Measurements from ENCODE around the gene ULK1. TPM values are rescaled to one million over a fixed set of nuclear protein-coding genes. Genes with fewer than 3 reads are reported as not detected.
A peak's percentile ranks its signal among the peaks of the same experiment; 100 is the strongest.
"Not testable (repeated sequence)": the region's sequence is repeated elsewhere in the genome, so short reads cannot be mapped to it uniquely, and the experiment has no call there.

ULK1 gene
- total RNA-seq, 1 donor from 2014 or later = 4.9 TPM

DNA sequence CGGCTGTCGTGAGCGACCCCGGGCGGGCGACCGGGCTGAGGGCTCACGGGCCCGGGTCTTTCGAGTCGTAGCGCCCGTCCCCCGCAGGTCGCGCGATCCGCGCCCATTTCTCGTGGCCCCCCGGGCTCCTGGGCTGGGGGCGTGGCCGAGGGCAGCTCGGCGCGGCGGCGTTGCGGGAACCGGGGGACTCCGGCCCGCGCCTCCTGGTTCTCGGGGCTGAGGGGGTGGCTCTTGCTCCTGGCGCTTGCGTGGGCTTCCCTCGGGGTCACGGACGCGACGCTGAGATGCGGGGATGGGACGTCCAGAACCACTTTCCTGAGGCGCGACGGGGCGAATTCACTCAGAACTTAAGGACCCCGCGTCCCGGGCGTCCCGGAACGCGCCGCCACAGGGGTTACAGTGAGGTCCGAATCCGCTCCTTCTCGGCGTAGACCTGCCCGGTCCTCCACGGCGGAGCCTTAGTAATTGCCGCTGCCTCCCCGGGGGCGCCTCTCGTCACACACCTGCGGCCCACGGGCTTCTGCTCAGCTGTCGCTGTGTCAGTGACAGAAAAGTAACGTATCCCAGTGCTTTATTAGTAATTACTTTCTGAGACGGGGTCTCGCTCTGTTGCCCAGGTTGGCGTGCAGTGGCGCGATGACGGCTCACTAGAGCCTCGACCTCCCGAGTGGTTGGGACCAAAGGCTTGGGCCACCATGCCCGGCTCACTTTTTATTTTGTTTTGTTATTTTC is 55.9 kb downstream of the ULK1 start:
- H3F3A ChIP-seq (ENCODE audit: low read depth) = peaks cover 23% of the 10 kb centered on the region
- H3K4me3 ChIP-seq = peak overlapping the region; percentile 92
- no peaks in the 10 kb centered on the region for H3K4me1 ChIP-seq
- H3K9me3 ChIP-seq (ENCODE audit: low read depth) = no peaks in the 10 kb centered on the region
- peak overlapping the region; percentile 83 for H3K9ac ChIP-seq
- Mint-ChIP-seq H3K9me3 (no peaks in the 10 kb centered on the region), H3K27me3 (ENCODE audit: insufficient read depth, low read depth) (peaks cover 7% of the 10 kb centered on the region), H3K4me1 (peaks cover 13% of the 10 kb centered on the region), H3K4me3 (peak overlapping the region; percentile 93), H3K36me3 (peaks cover 2% of the 10 kb centered on the region), H3K27ac (no peak overlapping the region)
- peaks cover 27% of the 10 kb centered on the region for H4K20me1 ChIP-seq (ENCODE audit: low read depth)
- no peaks in the 10 kb centered on the region for H3K27me3 ChIP-seq
- H3K4me2 ChIP-seq = peak overlapping the region; percentile 99
- H3K27ac ChIP-seq = no peak overlapping the region
- TF ChIP-seq, protein P1, sequence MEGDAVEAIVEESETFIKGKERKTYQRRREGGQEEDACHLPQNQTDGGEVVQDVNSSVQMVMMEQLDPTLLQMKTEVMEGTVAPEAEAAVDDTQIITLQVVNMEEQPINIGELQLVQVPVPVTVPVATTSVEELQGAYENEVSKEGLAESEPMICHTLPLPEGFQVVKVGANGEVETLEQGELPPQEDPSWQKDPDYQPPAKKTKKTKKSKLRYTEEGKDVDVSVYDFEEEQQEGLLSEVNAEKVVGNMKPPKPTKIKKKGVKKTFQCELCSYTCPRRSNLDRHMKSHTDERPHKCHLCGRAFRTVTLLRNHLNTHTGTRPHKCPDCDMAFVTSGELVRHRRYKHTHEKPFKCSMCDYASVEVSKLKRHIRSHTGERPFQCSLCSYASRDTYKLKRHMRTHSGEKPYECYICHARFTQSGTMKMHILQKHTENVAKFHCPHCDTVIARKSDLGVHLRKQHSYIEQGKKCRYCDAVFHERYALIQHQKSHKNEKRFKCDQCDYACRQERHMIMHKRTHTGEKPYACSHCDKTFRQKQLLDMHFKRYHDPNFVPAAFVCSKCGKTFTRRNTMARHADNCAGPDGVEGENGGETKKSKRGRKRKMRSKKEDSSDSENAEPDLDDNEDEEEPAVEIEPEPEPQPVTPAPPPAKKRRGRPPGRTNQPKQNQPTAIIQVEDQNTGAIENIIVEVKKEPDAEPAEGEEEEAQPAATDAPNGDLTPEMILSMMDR (IDR thresholded peaks at IDR 0.05) = no peak
- TF ChIP-seq EZH2phosphoT487 (IDR thresholded peaks at IDR 0.05) = no peak
- no peak for TF ChIP-seq EZH2 (IDR thresholded peaks at IDR 0.05)
- DNase-seq (ENCODE audit: low spot score) = peak; percentile 65
- peaks cover 54% of the 10 kb centered on the region for H3K79me2 ChIP-seq (ENCODE audit: low read depth)
- H3K36me3 ChIP-seq = no peaks in the 10 kb centered on the region
- H2AFZ ChIP-seq (replicated peaks) = peak overlapping the region; percentile 81

- H3K27me3 Mint-ChIP-seq (ENCODE audit: insufficient read depth, low read depth); H3K9me3 Mint-ChIP-seq; H3K9ac ChIP-seq; H3K36me3 ChIP-seq; H3K9me3 ChIP-seq (ENCODE audit: low read depth); H3K4me1 ChIP-seq; H3K27ac ChIP-seq; H2AFZ ChIP-seq (replicated peaks); H3K27me3 ChIP-seq; H3K4me3 ChIP-seq; H3K27ac Mint-ChIP-seq; DNase-seq (ENCODE audit: low spot score); H3K4me2 ChIP-seq; H3K4me3 Mint-ChIP-seq; H3K36me3 Mint-ChIP-seq: not testable (repeated sequence)
- Histone ChIP-seq H4K20me1 (ENCODE audit: low read depth) (peaks cover 59% of the 10 kb centered on the region), H3K79me2 (ENCODE audit: low read depth) (peaks cover 89% of the 10 kb centered on the region), H3F3A (ENCODE audit: low read depth) (peaks cover 10% of the 10 kb centered on the region)
- peaks cover 21% of the 10 kb centered on the region for H3K4me1 Mint-ChIP-seq
Measured at GRCh38 chr12:131953810-131954209, 59.4 kb downstream of the ULK1 start.

- peaks cover 65% of the 10 kb centered on the region for H4K20me1 ChIP-seq (ENCODE audit: low read depth)
Measured at GRCh38 chr12:131954460-131954859, 60.0 kb downstream of the ULK1 start.

DNA sequence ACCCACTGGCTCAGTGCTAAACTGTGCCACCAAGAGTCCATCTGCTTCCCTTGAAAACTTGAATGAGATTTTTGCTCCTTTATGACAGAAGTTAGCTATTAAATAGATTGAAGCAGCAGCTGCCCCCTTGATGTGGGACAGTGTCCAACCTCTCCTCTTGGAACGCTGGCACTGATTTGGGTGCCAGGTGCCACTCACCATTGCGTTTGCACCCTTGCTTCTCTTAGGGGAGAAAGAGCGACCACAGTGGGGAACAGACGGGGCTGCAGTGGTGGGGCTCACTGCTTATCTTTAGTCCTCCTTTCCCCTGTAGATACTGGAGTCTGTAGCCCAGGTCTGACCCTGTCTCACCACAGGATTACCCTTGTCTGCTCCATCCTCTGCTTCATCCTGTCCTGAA is 64.7 kb downstream of the ULK1 start:
- no peaks in the 10 kb centered on the region for H3K27me3 Mint-ChIP-seq (ENCODE audit: insufficient read depth, low read depth)
- Histone ChIP-seq H3K79me2 (ENCODE audit: low read depth) (peaks cover 89% of the 10 kb centered on the region), H3K27ac (no peak overlapping the region), H3F3A (ENCODE audit: low read depth) (no peaks in the 10 kb centered on the region), H3K36me3 (peaks cover 4% of the 10 kb centered on the region), H4K20me1 (ENCODE audit: low read depth) (peaks cover 79% of the 10 kb centered on the region), H3K9me3 (ENCODE audit: low read depth) (no peaks in the 10 kb centered on the region), H3K4me2 (no peak overlapping the region), H3K27me3 (no peaks in the 10 kb centered on the region), H3K4me1 (peaks cover 7% of the 10 kb centered on the region), H2AFZ (replicated peaks) (no peak overlapping the region), H3K4me3 (no peak overlapping the region), H3K9ac (no peak overlapping the region)
- H3K27ac Mint-ChIP-seq = no peak overlapping the region
- no peak overlapping the region for H3K4me3 Mint-ChIP-seq
- H3K4me1 Mint-ChIP-seq = peaks cover 14% of the 10 kb centered on the region
- DNase-seq (ENCODE audit: low spot score) = no peak
- TF ChIP-seq EZH2phosphoT487 (IDR thresholded peaks at IDR 0.05) (no peak), EZH2 (IDR thresholded peaks at IDR 0.05) (no peak)
- TF ChIP-seq, protein P1 (IDR thresholded peaks at IDR 0.05) = no peak
- H3K36me3 Mint-ChIP-seq = peaks cover 6% of the 10 kb centered on the region
- no peaks in the 10 kb centered on the region for H3K9me3 Mint-ChIP-seq

More at GRCh38 chr12:131954460-131954859, 60.0 kb downstream of the ULK1 start:
- H3K9ac ChIP-seq; H3K4me1 ChIP-seq; H3K4me3 Mint-ChIP-seq; H2AFZ ChIP-seq (replicated peaks); H3K27me3 Mint-ChIP-seq (ENCODE audit: insufficient read depth, low read depth); H3K27me3 ChIP-seq; H3K9me3 Mint-ChIP-seq; H3K4me2 ChIP-seq; H3K9me3 ChIP-seq (ENCODE audit: low read depth); H3K4me3 ChIP-seq; H3F3A ChIP-seq (ENCODE audit: low read depth); H3K36me3 Mint-ChIP-seq; DNase-seq (ENCODE audit: low spot score); H3K27ac Mint-ChIP-seq; H3K27ac ChIP-seq; H3K36me3 ChIP-seq: not testable (repeated sequence)
- peaks cover 95% of the 10 kb centered on the region for H3K79me2 ChIP-seq (ENCODE audit: low read depth)
- peaks cover 25% of the 10 kb centered on the region for H3K4me1 Mint-ChIP-seq
